Thyroid gland (tissue), 4 donors: ENCODE data around the gene MDM2.

ENCODE experiments used
- POLR2A ChIP-seq, 2 donors: fragments of 450-650 bp; IDR thresholded peaks; one replicate each; pipeline ENCODE4 v1.6.1; 2017; ENCODE audit warnings: antibody characterized with exemption in 2 of 2, mild to moderate bottlenecking in 2 of 2, moderate library complexity in 1 of 2
- TF ChIP-seq, protein P1 (sequence below), 6 experiments: fragments of 200-600 bp in 3 of 6; fragments of 450-650 bp in 3 of 6; sonication (generic) in 3 of 6; IDR thresholded peaks; one replicate each; pipeline ENCODE4 v1.5.1; 2016 to 2019; ENCODE audit warnings: antibody characterized with exemption in 6 of 6, mild to moderate bottlenecking in 2 of 6, inconsistent platforms in 1 of 6, moderate library complexity in 1 of 6

- TF ChIP-seq, protein P1, sequence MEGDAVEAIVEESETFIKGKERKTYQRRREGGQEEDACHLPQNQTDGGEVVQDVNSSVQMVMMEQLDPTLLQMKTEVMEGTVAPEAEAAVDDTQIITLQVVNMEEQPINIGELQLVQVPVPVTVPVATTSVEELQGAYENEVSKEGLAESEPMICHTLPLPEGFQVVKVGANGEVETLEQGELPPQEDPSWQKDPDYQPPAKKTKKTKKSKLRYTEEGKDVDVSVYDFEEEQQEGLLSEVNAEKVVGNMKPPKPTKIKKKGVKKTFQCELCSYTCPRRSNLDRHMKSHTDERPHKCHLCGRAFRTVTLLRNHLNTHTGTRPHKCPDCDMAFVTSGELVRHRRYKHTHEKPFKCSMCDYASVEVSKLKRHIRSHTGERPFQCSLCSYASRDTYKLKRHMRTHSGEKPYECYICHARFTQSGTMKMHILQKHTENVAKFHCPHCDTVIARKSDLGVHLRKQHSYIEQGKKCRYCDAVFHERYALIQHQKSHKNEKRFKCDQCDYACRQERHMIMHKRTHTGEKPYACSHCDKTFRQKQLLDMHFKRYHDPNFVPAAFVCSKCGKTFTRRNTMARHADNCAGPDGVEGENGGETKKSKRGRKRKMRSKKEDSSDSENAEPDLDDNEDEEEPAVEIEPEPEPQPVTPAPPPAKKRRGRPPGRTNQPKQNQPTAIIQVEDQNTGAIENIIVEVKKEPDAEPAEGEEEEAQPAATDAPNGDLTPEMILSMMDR (IDR thresholded peaks at IDR 0.05): no peak
- TF ChIP-seq POLR2A (IDR thresholded peaks at IDR 0.05): no peak
Measured at GRCh38 chr12:68821357-68822188, 13.6 kb downstream of the MDM2 start.
